ENCODE data around the gene SNORC. TPM values are rescaled to one million over a fixed set of nuclear protein-coding genes. Genes with fewer than 3 reads are reported as not detected.

The SNORC gene
- total RNA-seq, 1 donor from 2014 or later: 0.96 TPM

GRCh38 chr2:232910376-232910775 is 40.3 kb downstream of the SNORC start:
- DNase-seq (no peak), ATAC-seq (no peak)
- peaks cover 12% of the 10 kb centered on the region for H3K27me3 ChIP-seq
- peaks cover 7% of the 10 kb centered on the region for H3K9me3 ChIP-seq
- H3K27ac ChIP-seq: no peak overlapping the region
- TF ChIP-seq CTCF (IDR thresholded peaks at IDR 0.05): no peak
- H3K4me1 ChIP-seq: no peaks in the 10 kb centered on the region
- no peak overlapping the region for H3K4me3 ChIP-seq
- H3K36me3 ChIP-seq: no peaks in the 10 kb centered on the region
- intact Hi-C loops (cut with DNase I): no loop called here

GRCh38 chr2:232911712-232912277 is 41.7 kb downstream of the SNORC start:
- no peaks in the 10 kb centered on the region for H3K4me1 ChIP-seq
- H3K36me3 ChIP-seq: no peaks in the 10 kb centered on the region
- H3K27ac ChIP-seq: no peak overlapping the region
- DNase-seq (no peak), ATAC-seq (no peak)
- intact Hi-C loops (cut with DNase I): no loop called here
- peaks cover 7% of the 10 kb centered on the region for H3K9me3 ChIP-seq
- H3K27me3 ChIP-seq: peaks cover 12% of the 10 kb centered on the region
- H3K4me3 ChIP-seq: no peak overlapping the region
- no peak for TF ChIP-seq CTCF (IDR thresholded peaks at IDR 0.05)

- H3K4me1 ChIP-seq: no peaks in the 10 kb centered on the region
- peaks cover 11% of the 10 kb centered on the region for H3K27me3 ChIP-seq
- H3K36me3 ChIP-seq: no peaks in the 10 kb centered on the region
- no peak for TF ChIP-seq CTCF (IDR thresholded peaks at IDR 0.05)
- H3K9me3 ChIP-seq: peaks cover 7% of the 10 kb centered on the region
- no peak for ATAC-seq
- intact Hi-C loops (cut with DNase I): no loop called here
- DNase-seq: no peak
- H3K4me3 ChIP-seq: no peak overlapping the region
- H3K27ac ChIP-seq: no peak overlapping the region
Measured at GRCh38 chr2:232913903-232914302, 43.8 kb downstream of the SNORC start.

GRCh38 chr2:232919141-232919540 is 49.1 kb downstream of the SNORC start:
- ATAC-seq: no peak
- no peaks in the 10 kb centered on the region for H3K4me1 ChIP-seq
- TF ChIP-seq CTCF (IDR thresholded peaks at IDR 0.05): no peak
- H3K27ac ChIP-seq: no peak overlapping the region
- no peak overlapping the region for H3K4me3 ChIP-seq
- no peaks in the 10 kb centered on the region for H3K9me3 ChIP-seq
- intact Hi-C loops (cut with DNase I): no loop called here
- no peaks in the 10 kb centered on the region for H3K36me3 ChIP-seq
- DNase-seq: no peak
- H3K27me3 ChIP-seq: peaks cover 3% of the 10 kb centered on the region

GRCh38 chr2:232920055-232920454 is 50.0 kb downstream of the SNORC start:
- H3K9me3 ChIP-seq: no peaks in the 10 kb centered on the region
- intact Hi-C loops (cut with DNase I): no loop called here
- ATAC-seq (no peak), DNase-seq (no peak)
- H3K27me3 ChIP-seq: peaks cover 12% of the 10 kb centered on the region
- no peaks in the 10 kb centered on the region for H3K4me1 ChIP-seq
- TF ChIP-seq CTCF (IDR thresholded peaks at IDR 0.05): no peak
- no peak overlapping the region for H3K27ac ChIP-seq
- H3K4me3 ChIP-seq: no peak overlapping the region
- no peaks in the 10 kb centered on the region for H3K36me3 ChIP-seq

- no peak for ATAC-seq
- Histone ChIP-seq H3K4me1 (no peaks in the 10 kb centered on the region), H3K27ac (no peak overlapping the region), H3K4me3 (no peak overlapping the region), H3K9me3 (no peaks in the 10 kb centered on the region), H3K36me3 (no peaks in the 10 kb centered on the region), H3K27me3 (peaks cover 19% of the 10 kb centered on the region)
- TF ChIP-seq CTCF (IDR thresholded peaks at IDR 0.05): no peak
- no peak for DNase-seq
- intact Hi-C loops (cut with DNase I): no loop called here
Measured at GRCh38 chr2:232920760-232921159, 50.7 kb downstream of the SNORC start.

Data from upper lobe of right lung (tissue), 1 donor.